GM18861 (cell line): ENCODE measurements around the gene POU2AF3.

ENCODE experiments used
- ATAC-seq: cut with Tn5 transposase; IDR thresholded peaks from one replicate; pipeline ENCODE4 v1.9.1; 2021; ENCODE audit not compliant: unreplicated experiment

POU2AF3 gene

DNA sequence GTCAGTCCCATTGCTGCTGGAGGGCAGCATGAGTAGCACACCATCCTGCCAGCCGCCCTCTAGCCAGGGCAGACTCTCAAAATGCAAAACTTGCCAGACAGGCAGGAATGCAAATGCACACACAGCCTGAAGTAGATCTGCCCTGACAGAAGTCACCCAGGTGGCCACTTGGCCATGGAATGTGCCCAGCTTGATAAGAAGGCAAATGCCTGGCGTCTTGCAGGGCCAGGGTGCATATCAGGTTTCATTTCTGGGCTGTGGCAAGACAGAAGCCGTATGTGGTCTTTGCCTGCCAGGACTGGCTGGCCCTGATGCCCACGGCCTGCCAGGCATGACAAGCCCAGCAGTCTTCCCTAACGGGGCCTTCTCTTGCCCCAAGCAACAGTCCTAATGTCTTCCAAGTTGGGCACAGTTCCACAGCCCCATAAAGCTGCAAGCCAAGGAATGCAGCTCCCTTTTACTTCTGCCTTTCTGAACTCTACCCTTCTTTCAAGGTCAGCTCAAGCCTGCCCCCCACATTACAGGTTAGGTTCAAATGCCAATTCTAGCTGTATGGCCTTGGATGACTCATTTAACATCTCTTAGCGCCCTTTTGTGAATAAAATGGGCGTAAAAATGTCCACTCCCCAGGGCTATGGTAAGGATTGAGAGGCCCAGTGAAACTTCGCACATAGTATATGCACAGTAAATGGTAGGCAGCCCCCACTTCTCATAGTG, 29.7 kb downstream of the POU2AF3 start:
- ATAC-seq: no peak

DNA sequence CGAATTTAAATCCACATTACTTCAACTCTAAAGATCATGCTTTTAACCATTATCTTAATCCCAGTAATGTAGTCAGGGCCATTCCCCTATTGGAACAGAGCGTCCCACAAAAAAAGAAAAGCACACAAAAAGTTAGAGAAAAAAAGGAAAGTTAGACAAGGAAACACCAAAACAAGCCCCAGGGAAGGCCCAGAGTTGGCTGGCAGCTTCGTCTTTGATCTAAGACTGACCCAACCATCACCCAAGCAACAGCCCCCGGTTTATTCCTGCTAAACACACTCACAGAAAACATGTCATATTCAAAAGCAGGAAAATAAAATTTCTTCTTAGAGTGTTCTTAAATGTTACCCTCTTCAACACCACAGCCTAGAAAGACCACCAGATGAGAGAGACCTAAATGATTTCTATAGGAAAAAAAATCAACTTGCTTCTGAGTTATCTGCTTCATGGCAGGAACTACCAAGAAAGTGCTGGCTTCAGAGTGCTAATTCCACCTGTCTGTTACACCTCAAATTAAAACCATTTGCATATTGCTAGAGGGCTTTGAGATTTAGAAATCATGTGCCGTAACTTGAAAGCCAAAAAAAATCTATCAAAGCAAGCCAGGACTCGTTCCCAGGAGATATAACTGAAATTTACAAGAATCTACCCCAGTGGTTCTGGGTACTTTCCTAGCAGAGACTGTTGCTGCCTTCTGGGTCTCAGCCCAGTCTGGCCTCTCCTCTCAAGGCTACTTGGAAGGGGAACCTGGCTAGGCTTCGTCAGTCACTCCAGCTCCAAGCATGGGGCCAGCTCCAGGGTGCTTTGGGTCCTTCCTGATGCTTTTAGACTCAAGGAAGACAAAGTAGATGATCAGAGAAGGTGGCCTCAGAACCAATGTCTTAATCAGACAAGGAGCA, 31.2 kb downstream of the POU2AF3 start:
- no peak for ATAC-seq

DNA sequence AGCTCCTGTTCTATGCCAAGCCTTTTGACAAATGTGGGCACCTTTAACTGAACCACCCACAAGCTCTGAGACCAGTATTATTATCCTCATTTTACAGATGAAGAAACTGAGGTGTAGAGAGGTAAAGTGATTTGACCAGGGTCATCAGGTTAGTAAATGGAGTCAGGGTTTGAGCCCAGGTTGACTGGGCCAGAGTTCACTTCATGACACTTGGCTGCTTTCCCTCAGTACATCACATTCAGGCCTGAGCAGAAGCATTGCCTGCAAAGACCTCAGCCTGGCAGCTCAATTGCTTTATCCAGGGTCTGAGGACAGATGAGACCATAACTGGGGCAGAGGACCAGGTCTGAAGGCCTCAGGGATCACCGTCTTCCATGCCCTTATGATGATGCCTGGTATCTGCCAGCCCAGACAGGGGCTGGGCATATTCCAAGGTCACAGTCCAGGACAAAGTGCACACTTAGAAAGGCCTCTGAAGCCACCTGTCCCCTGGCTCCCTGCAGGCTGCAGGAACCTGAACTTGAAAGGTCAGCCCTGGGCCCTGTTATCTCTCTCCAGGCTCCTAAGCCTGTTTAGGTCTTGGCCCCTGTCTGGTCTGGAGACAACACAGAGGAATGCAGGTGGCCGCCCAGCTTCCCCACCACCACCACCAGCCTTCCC, 32.0 kb downstream of the POU2AF3 start:
- ATAC-seq: no peak

DNA sequence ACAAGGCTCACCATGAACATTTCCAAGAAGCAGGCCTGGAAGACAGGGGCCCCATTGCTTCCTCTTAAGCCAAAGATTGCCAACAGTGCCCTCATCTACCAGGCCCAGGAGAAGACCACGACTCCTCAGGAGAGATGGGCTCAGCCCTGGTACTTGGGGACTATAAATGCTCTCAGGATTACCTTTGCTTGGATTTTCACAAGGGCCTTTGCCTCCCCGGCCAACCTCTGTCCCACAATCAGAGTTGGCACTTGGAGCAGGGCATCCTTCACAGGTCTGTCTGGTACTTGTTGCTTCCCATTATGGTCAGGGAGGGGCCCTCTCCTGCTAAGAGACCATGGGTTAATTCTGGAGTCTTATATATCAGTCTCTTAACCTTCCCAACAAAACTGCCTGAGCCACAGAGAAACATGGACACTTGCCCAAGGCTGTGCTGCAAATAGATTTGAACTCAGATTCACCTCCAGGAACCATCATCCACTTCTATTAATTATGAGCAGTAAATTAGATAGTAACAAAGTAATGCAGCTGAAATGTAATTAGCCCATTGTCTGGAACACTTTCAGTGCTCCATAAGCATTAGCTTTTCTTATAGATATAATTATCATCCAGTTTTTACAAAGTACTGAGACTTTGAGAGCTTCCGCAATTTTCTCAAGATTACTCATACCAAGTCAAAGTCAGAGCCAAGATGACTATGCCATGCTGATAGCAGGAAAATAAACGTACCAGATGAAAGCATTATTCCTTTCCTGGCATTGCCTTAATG, 33.5 kb downstream of the POU2AF3 start:
- ATAC-seq: no peak

DNA sequence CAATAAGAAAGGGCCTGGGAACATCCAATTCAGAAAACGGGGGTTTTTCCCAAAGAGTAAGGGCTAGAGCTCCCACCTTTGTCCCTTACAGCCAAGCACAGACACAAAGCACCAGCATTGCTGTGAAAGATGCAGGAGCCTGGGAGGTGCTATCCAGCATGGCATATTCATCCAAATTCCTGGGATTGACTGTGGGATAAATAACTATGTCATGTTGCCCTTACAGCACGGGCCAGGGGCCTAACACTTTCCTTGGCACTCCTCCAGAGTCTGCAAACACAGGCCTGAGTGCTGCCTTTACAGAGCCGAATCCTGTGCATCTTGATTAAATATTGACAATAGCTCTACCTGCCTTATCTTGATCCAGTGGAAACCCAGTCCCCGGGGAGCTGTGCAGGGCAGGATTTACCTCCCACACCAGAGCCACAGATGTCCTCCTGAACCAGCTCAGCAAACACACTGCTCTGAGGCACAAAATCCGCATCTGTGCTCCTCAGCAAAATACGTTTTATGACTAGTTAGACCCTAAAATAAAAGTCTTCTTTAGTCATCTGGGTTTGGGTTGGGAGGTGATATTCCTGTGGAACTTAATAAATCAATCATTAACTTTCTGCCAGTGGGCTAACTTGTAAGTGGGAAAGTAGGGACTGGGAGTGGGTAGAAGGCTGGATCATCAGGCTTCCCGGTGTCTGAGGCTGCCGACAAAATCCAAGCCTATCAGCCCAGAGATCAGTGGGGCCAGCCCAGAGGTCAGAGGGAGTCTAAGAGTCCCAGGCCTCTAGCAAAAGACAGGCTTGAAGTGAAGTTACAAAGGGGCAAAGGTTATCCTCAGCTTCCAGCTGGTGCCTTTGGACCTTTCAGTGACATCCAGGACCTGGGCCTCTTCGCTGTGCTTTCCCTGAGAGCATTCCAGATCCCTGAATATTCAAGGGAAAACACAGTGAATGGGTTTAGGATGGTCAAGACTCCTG, 36.5 kb downstream of the POU2AF3 start:
- no peak for ATAC-seq

DNA sequence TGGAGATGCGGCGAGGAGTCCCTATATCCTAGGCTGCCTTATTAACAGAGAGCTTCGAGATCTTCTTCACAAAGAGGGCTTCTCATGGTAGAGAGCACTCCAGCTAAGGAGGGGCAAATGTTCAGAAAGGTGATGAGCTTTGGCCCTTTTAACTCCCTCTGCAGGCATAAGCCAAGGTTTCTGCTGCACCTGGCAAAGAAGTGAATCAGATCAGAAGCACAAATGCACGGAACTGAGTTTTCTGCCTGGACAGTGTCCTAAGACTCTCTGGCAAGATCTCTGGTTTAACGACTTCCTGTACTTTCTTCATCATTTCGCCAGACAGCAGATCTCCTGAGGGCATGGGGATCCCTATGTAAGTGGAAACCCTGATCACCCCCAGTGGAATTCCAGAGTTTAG, 37.2 kb downstream of the POU2AF3 start:
- ATAC-seq: no peak

DNA sequence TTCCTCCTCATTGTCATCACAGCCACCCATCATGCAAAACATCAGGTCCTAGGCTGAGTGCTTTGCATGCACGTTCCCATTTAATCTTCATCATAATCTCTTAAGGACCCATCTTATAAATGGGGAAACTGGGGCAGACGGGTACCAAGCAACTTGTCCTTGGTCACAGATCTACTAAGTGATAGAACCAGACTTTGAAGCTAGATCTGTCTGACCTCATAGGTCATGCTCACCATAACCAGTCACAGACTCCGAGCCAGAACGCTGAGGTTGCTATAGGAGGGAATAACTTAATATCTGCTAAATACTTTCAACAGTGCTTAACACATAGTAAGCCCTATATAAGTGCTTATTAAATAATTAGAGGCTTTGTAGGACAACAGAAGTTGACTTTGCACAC, 37.7 kb downstream of the POU2AF3 start:
- no peak for ATAC-seq

DNA sequence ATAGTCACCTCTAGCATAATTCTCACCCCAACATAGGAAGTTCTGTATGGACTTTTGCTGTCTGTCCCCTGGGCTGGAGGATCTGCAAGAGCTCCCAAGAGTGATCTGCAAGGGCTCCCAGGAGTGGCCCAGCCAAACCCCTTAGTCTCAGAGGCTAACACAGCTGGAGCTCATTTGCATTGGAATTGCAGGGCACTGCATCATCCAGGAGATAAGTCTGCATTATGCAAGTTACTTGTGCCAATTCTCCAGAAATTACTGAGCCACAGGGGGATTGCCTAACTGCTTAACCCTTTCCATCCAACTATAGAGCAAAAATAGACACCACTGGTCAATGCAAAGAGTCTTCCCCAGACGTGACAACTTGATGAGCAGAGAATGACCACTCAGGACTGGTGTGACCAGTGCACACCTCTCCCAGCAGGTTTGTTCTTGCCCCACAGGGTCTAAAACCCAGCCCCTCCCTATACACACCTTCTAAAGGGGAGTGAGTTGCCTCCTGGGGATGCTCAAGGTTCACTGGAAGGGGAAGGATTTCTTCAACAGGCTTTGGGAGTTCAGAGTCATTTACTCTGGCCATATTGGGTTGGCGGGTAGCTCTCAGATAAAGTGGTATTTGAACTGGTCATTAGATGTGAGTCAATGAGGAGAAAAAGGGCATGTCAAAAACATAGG, 38.4 kb downstream of the POU2AF3 start:
- ATAC-seq: no peak

DNA sequence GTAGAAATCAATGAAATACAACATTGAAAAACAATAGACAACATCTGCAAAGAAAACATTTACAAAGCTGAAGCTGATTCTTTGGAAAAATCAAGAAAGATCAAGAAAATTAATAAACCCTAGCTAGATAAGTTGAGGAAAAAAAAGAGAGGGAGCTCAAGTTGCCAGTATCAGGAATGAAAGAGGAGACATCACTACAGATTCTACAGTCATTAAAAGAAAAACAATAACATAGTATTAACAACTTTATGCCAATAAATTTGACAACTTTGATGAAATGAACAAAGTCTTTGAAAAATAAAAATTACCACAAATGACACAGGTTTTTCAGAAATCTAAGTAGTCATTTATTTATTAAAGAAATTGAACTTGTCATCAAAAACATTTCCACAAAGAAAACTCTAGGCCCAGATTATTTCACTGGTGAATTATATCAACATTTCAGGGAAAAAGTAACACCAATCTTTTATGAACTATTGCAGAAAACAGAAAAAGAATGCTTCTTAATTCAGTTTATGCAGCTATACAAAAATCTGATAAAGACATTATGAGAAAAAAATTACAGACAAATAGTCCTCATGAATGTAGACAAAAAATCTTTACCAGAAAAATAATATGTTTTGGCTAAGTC, 41.5 kb downstream of the POU2AF3 start:
- no peak for ATAC-seq

DNA sequence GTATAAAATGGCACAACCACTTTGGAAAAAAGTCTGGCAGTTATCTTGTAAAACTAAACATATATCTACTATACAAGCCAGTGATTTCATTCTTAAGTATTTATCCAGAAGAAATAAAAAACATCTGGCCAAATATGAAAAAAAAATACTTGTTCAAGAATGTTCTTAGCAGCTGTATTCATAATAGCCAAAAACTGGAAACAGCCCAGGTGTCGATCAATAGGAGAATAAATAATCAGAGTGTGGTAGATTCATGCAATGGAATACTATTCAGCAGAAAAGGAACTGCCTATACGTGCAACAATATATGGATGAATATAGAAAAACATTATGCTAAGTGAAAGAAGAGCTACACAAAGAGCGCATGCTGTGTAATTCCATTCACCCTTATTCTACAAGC, 44.0 kb downstream of the POU2AF3 start:
- ATAC-seq: no peak

DNA sequence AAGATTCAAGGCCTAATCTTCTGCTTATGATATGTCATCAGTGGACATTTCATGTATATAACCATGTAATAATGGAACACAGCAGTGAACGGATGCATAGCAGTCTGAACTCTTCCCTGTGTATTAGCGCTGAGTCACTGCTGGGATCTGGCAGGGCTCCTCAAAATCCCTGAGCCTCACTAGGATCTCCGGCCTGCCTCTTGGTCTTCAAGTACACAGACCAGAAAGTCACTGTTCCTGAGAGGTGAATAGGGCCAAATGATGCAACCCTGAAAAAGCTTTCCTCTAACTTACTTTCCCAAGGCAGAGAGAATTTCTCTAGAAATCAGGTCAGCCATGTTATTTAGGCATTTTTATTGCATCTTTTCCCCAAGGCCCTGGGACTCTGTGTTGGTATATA, 45.7 kb downstream of the POU2AF3 start:
- ATAC-seq: no peak

DNA sequence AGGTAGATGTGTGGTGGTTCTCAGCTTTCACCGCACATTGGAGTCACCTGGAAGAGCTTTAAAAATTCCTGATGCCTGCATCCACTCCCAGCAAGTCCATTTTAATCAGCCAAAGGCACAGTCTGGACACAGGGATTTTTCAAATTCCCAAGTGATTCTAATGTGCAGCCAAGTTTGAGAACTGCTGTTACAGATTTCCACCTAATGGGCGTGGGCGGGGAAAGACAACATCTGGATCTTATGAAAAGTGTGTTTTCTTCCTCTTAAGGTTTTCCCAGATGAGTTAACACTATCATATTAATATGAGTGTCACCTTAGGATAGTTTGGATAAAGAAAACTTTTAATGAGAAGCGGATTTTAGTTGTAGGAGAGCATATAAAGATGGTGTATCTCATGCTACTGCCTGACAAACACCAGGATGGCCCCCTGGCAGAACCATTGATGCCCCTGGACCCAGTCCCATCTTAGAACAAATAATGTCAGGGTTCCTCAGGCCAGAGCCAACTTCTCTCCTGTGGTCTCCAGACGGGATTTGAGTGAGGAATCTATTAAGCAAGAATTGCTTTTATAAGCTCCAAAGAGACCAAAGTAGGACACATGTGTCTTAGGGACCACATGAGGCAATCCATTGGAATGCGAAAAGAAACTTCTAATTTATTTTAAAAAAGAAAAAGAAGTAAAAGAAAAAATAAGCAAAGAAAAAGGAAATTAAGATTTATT, 48.8 kb downstream of the POU2AF3 start:
- ATAC-seq: no peak

DNA sequence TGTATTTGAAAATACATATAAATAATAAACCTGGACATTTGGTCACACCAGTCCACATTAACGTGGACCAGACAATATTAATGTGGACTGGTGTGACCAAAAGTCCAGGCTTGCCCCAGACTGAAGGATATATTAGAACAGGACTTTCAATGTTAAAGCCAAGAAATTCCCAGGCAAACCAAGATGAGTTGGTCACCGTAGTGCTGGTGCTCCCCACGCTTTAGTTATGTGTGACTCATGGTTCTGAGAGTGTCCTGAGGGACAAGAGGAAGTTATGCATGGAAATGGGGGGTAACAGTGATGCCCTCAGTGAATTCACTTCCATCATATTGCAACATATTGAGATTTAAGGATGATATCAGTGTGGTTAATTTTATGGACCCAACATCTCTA, 49.4 kb downstream of the POU2AF3 start:
- ATAC-seq: no peak

DNA sequence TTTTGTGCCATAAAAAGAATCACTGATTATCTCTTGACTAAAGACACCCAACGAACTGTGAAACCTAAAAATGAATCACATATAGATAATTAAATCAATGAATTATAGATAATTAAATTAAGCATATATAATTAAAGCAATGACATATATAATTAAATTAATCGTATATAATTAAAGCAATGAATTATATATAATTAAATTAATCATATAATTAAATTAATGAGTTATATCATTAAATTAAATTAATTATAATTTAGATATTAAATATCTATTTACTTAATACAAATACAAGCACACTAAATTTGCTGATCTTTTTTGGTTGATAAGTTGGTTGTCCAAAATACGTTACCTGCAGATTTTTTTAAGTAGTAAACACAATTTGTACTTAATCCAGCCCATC, 49.8 kb downstream of the POU2AF3 start:
- no peak for ATAC-seq

DNA sequence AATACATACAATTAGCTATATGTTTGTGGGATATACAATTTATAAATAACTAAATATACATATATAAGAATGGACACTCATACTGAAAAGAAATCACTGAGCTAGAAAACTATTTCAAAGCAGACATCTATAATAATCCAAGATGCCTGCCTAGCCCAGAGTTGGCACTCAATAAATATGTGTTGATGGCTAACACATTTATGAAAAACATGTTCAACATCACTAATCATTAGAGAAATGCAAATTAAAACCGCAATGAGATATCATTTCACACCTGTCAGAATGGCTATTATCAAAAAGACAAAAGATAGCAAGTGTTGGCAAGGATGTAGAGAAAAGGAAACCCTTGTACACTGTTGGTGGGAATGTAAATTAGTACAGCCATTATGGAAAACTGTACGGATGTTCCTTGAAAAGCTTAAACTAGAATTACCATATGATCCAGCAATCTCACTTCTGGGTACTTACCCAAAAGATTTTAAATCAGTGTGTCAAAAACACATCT, 50.9 kb downstream of the POU2AF3 start:
- peak; percentile 33 for ATAC-seq

DNA sequence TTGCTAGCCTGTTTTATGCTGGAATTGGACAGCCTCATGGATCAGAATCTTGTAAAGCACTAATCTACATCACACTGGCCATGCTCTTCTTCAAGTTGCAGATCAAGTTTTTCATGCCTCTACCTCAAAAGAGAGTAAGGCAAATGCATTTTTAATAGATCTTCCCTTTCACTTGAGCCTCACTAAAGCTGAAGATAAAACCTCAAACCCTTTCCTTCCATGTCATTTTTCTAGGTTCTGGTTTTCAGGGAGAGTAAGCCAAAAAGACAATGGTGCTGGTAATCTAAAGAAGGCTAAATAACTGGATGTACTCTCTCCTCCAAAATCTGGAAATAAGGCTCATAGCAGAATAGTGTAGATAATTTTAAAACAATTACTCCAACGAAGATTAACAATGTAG, 52.5 kb downstream of the POU2AF3 start:
- no peak for ATAC-seq

DNA sequence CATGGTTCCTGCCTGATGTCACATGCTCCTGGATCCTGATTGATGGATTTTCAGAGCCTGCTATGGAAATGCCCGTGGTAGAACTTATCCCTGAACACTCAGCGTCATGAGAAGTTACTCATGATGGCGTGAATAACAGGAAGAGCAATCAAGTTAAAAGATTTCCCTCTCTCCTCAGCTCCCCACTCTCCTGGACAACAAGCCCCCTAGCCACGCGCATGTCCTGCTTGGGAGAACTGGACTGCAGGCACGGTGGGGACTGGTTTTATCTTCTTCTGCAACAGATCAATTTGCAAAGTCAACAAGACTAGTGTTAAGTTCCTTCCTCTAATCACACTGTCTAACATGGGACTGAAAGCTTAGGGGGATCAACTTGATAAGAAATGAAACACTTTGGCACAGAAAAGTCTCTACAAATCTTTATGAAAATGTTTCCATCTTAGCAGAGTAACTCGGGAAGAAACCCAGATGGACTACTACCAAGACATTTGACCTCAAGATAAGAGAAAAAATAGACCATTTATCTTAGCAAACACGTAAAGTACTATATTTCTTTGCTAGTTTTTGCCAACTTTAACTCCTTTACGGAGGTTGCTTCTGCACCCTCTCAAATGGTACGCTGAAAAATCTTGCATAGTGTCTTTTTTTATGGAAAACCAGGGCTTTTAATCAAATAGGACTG, 53.2 kb downstream of the POU2AF3 start:
- no peak for ATAC-seq
